ENCODE measurements around the gene UCN2. TPM values are rescaled to one million over a fixed set of nuclear protein-coding genes. Genes with fewer than 3 reads are reported as not detected.
"Not testable (repeated sequence)": the region's sequence is repeated elsewhere in the genome, so short reads cannot be mapped to it uniquely, and the experiment has no call there.

Gene UCN2
- total RNA-seq, 2 donors from 2014 or later: 3.0 TPM; not detected in 1

- Histone ChIP-seq H3K27me3 (replicated peaks; ENCODE audit: insufficient read depth) (no peaks in the 10 kb centered on the region), H3K36me3 (peaks cover 27% of the 10 kb centered on the region), H3K9me3 (no peaks in the 10 kb centered on the region), H3K4me3 (no peak overlapping the region), H3K27ac (no peak overlapping the region), H3K4me1 (ENCODE audit: control insufficient read depth in 1 of 2, low read depth in 2 of 2) (no peaks in the 10 kb centered on the region)
- ATAC-seq (ENCODE audit: insufficient number of reproducible peaks, low FRiP score, low read depth) (no peak), DNase-seq (ENCODE audit: low spot score) (no peak)
- no peak for TF ChIP-seq CTCF (IDR thresholded peaks at IDR 0.05)
These were observed 27.5 kb downstream of the UCN2 start for GRCh38 chr3:48536116-48536515.

DNA sequence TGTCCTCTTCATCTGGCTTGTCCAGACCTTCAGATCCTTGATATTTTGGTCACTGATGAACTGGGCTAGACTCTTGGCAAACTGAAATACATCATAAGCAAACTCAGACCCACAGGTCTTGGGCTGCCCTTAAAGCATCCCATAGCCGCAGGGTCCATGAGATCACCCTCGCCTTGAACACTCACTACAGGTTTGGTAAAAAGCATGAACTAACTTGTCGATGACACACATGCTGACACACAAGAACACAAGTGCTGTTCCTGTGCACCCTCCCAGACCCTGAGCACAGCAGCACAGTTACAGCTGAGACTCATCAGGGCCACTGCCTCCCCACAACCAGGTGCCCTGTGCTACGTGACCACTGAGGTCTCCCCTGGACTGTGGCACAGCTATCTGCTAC lies 28.0 kb downstream of the UCN2 start:
- peaks cover 27% of the 10 kb centered on the region for H3K36me3 ChIP-seq
- H3K4me1 ChIP-seq (ENCODE audit: control insufficient read depth in 1 of 2, low read depth in 2 of 2): no peaks in the 10 kb centered on the region
- no peak overlapping the region for H3K27ac ChIP-seq
- DNase-seq (ENCODE audit: low spot score) (no peak), ATAC-seq (ENCODE audit: insufficient number of reproducible peaks, low FRiP score, low read depth) (no peak)
- no peak for TF ChIP-seq CTCF (IDR thresholded peaks at IDR 0.05)
- no peaks in the 10 kb centered on the region for H3K27me3 ChIP-seq (replicated peaks; ENCODE audit: insufficient read depth)
- H3K9me3 ChIP-seq: no peaks in the 10 kb centered on the region
- H3K4me3 ChIP-seq: no peak overlapping the region

- Histone ChIP-seq H3K9me3 (no peaks in the 10 kb centered on the region), H3K4me1 (ENCODE audit: control insufficient read depth in 1 of 2, low read depth in 2 of 2) (no peaks in the 10 kb centered on the region), H3K27me3 (replicated peaks; ENCODE audit: insufficient read depth) (no peaks in the 10 kb centered on the region), H3K27ac (no peak overlapping the region), H3K4me3 (no peak overlapping the region), H3K36me3 (peaks cover 25% of the 10 kb centered on the region)
- TF ChIP-seq CTCF (IDR thresholded peaks at IDR 0.05): no peak
- DNase-seq (ENCODE audit: low spot score) (no peak), ATAC-seq (ENCODE audit: insufficient number of reproducible peaks, low FRiP score, low read depth) (no peak)
These were observed 30.6 kb downstream of the UCN2 start for GRCh38 chr3:48532977-48533337.

GRCh38 chr3:48532271-48532976 lies 31.2 kb downstream of the UCN2 start:
- Histone ChIP-seq H3K4me3 (no peak overlapping the region), H3K27me3 (replicated peaks; ENCODE audit: insufficient read depth) (no peaks in the 10 kb centered on the region), H3K36me3 (peaks cover 20% of the 10 kb centered on the region), H3K9me3 (no peaks in the 10 kb centered on the region), H3K27ac (no peak overlapping the region), H3K4me1 (ENCODE audit: control insufficient read depth in 1 of 2, low read depth in 2 of 2) (no peaks in the 10 kb centered on the region)
- no peak for DNase-seq (ENCODE audit: low spot score)
- no peak for TF ChIP-seq CTCF (IDR thresholded peaks at IDR 0.05)
- no peak for ATAC-seq (ENCODE audit: insufficient number of reproducible peaks, low FRiP score, low read depth)

- not testable (repeated sequence) for H3K27ac ChIP-seq; ATAC-seq (ENCODE audit: insufficient number of reproducible peaks, low FRiP score, low read depth); H3K4me1 ChIP-seq (ENCODE audit: control insufficient read depth in 1 of 2, low read depth in 2 of 2); DNase-seq (ENCODE audit: low spot score); H3K27me3 ChIP-seq (replicated peaks; ENCODE audit: insufficient read depth); H3K4me3 ChIP-seq; H3K9me3 ChIP-seq
- peaks cover 12% of the 10 kb centered on the region for H3K36me3 ChIP-seq
These were observed 32.9 kb downstream of the UCN2 start for GRCh38 chr3:48530701-48531100.

DNA sequence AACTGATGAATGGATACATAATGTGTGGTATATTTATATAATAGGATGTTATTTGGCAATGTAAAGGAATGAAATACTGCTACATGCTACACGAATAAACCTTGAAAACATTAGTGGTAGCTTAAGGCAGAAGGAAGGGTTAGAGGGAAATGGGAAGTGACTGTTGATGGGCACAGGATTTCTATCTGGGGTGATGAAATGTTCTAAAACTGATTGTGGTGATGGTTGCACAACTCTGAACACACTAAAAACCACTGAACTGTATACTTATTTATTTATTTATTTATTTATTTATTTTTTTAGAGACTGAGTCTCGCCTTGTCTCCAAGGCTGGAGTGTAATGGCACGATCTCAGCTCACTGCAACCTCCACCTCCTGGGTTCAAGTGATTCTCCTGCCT lies 34.8 kb downstream of the UCN2 start:
- Histone ChIP-seq H3K27ac (no peak overlapping the region), H3K27me3 (replicated peaks; ENCODE audit: insufficient read depth) (no peaks in the 10 kb centered on the region), H3K9me3 (no peaks in the 10 kb centered on the region), H3K4me1 (ENCODE audit: control insufficient read depth in 1 of 2, low read depth in 2 of 2) (no peaks in the 10 kb centered on the region), H3K4me3 (no peak overlapping the region), H3K36me3 (peaks cover 8% of the 10 kb centered on the region)
- ATAC-seq (ENCODE audit: insufficient number of reproducible peaks, low FRiP score, low read depth): no peak
- TF ChIP-seq CTCF (IDR thresholded peaks at IDR 0.05): no peak
- no peak for DNase-seq (ENCODE audit: low spot score)

All from thoracic aorta (tissue), 2 donors.